ENCODE data around the gene GPC5. TPM values are rescaled to one million over a fixed set of nuclear protein-coding genes. Genes with fewer than 3 reads are reported as not detected.

Gene GPC5
- total and polyA plus RNA-seq, 7 donors = 0.23 TPM; not detected in 6

- ATAC-seq (no peak), DNase-seq (no peak)
- no peaks in the 10 kb centered on the region for H3K36me3 ChIP-seq (ENCODE audit: insufficient read depth in 1 of 2, low read depth in 1 of 2)
- no peak overlapping the region for H3K4me3 ChIP-seq
- intact Hi-C loops (cut with DNase I) = no loop called here
- no peaks in the 10 kb centered on the region for H3K4me1 ChIP-seq
- no peaks in the 10 kb centered on the region for H3K27me3 ChIP-seq (ENCODE audit: insufficient read depth in 3 of 3, low read length in 2 of 3)
- no peak for TF ChIP-seq CTCF (IDR thresholded peaks at IDR 0.05)
- no peak overlapping the region for H3K27ac ChIP-seq
- H3K9me3 ChIP-seq = peaks cover 3% of the 10 kb centered on the region
These were observed 303.6 kb downstream of the GPC5 start for GRCh38 chr13:91701975-91702374.

- H3K36me3 ChIP-seq (ENCODE audit: insufficient read depth in 1 of 2, low read depth in 1 of 2) = no peaks in the 10 kb centered on the region
- no peak overlapping the region for H3K27ac ChIP-seq
- H3K4me3 ChIP-seq = no peak overlapping the region
- H3K4me1 ChIP-seq = no peaks in the 10 kb centered on the region
- ATAC-seq = no peak
- intact Hi-C loops (cut with DNase I) = no loop called here
- DNase-seq = no peak
- WGBS, 3 donors = 0 to 69% (median 20%) methylated on average over 1 of the region's 1 CpG
- H3K9me3 ChIP-seq = peaks cover 3% of the 10 kb centered on the region
- no peak for TF ChIP-seq CTCF (IDR thresholded peaks at IDR 0.05)
- H3K27me3 ChIP-seq (ENCODE audit: insufficient read depth in 3 of 3, low read length in 2 of 3) = no peaks in the 10 kb centered on the region
These were observed 304.0 kb downstream of the GPC5 start for GRCh38 chr13:91702411-91702810.

GRCh38 chr13:91704398-91704797, 306.0 kb downstream of the GPC5 start:
- Histone ChIP-seq H3K27me3 (ENCODE audit: insufficient read depth in 3 of 3, low read length in 2 of 3) (no peaks in the 10 kb centered on the region), H3K4me1 (no peaks in the 10 kb centered on the region), H3K9me3 (peaks cover 3% of the 10 kb centered on the region), H3K27ac (no peak overlapping the region), H3K4me3 (no peak overlapping the region), H3K36me3 (ENCODE audit: insufficient read depth in 1 of 2, low read depth in 1 of 2) (no peaks in the 10 kb centered on the region)
- DNase-seq = no peak
- intact Hi-C loops (cut with DNase I) = no loop called here
- TF ChIP-seq CTCF (IDR thresholded peaks at IDR 0.05) = no peak
- no peak for ATAC-seq
- 74 to 80% (median 77%) methylated on average over 3 of the region's 3 CpGs for WGBS, 3 donors

GRCh38 chr13:91708558-91708957, 310.1 kb downstream of the GPC5 start:
- DNase-seq = no peak
- intact Hi-C loops (cut with DNase I) = no loop called here
- no peaks in the 10 kb centered on the region for H3K4me1 ChIP-seq
- ATAC-seq = no peak
- no peaks in the 10 kb centered on the region for H3K36me3 ChIP-seq (ENCODE audit: insufficient read depth in 1 of 2, low read depth in 1 of 2)
- 0 to 76% (median 46%) methylated on average over 1 of the region's 1 CpG for WGBS, 3 donors
- no peak overlapping the region for H3K27ac ChIP-seq
- H3K27me3 ChIP-seq (ENCODE audit: insufficient read depth in 3 of 3, low read length in 2 of 3) = no peaks in the 10 kb centered on the region
- H3K9me3 ChIP-seq = no peaks in the 10 kb centered on the region
- TF ChIP-seq CTCF (IDR thresholded peaks at IDR 0.05) = no peak
- H3K4me3 ChIP-seq = no peak overlapping the region

GRCh38 chr13:91709180-91709579, 310.8 kb downstream of the GPC5 start:
- no peaks in the 10 kb centered on the region for H3K36me3 ChIP-seq (ENCODE audit: insufficient read depth in 1 of 2, low read depth in 1 of 2)
- WGBS, 3 donors = 60 to 93% (median 77%) methylated on average over 3 of the region's 3 CpGs
- no peaks in the 10 kb centered on the region for H3K27me3 ChIP-seq (ENCODE audit: insufficient read depth in 3 of 3, low read length in 2 of 3)
- intact Hi-C loops (cut with DNase I) = no loop called here
- DNase-seq (no peak), ATAC-seq (no peak)
- H3K4me3 ChIP-seq = no peak overlapping the region
- TF ChIP-seq CTCF (IDR thresholded peaks at IDR 0.05) = no peak
- H3K9me3 ChIP-seq = no peaks in the 10 kb centered on the region
- H3K27ac ChIP-seq = no peak overlapping the region
- no peaks in the 10 kb centered on the region for H3K4me1 ChIP-seq
